Measurements from ENCODE around the gene CAP2.

Gene CAP2

GRCh38 chr6:17470202-17470937 is 77.0 kb downstream of the CAP2 start:
- ATAC-seq: no peak
- TF ChIP-seq ZFP3 (CRISPR knock-in tag; IDR thresholded peaks at IDR 0.05) (no peak), OSR1 (CRISPR knock-in tag; IDR thresholded peaks at IDR 0.05) (no peak), SNAI2 (CRISPR knock-in tag; IDR thresholded peaks at IDR 0.05) (no peak), PPARA (CRISPR knock-in tag; IDR thresholded peaks at IDR 0.05; ENCODE audit: borderline replicate concordance) (no peak), ISL1 (CRISPR knock-in tag; IDR thresholded peaks at IDR 0.05) (no peak), TSHZ2 (CRISPR knock-in tag; IDR thresholded peaks at IDR 0.05) (no peak), POU6F1 (CRISPR knock-in tag; IDR thresholded peaks at IDR 0.05; ENCODE audit: borderline replicate concordance, low read depth) (no peak), ZFP30 (CRISPR knock-in tag; IDR thresholded peaks at IDR 0.05) (no peak), CSDC2 (CRISPR knock-in tag; IDR thresholded peaks at IDR 0.05) (no peak), RARB (CRISPR knock-in tag; IDR thresholded peaks at IDR 0.05) (no peak), PATZ1 (CRISPR knock-in tag; IDR thresholded peaks at IDR 0.05; ENCODE audit: borderline replicate concordance) (no peak), ARNTL (CRISPR knock-in tag; IDR thresholded peaks at IDR 0.05; ENCODE audit: borderline replicate concordance, low read depth) (no peak), ZNF8 (CRISPR knock-in tag; IDR thresholded peaks at IDR 0.05) (no peak), ZNF565 (CRISPR knock-in tag; conservative IDR thresholded peaks at IDR 0.05; ENCODE audit: low read depth) (no peak)

- TF ChIP-seq ISL1 (CRISPR knock-in tag; IDR thresholded peaks at IDR 0.05) (peak; percentile 97), ZFP30 (CRISPR knock-in tag; IDR thresholded peaks at IDR 0.05) (no peak), TSHZ2 (CRISPR knock-in tag; IDR thresholded peaks at IDR 0.05) (peak; percentile 82; the same call in 1 of the 2 replicates), GLIS3 (CRISPR knock-in tag; IDR thresholded peaks at IDR 0.05) (0 out of 2 replicates have a peak, but pooled peaks have one; percentile 27), ZNF70 (CRISPR knock-in tag; IDR thresholded peaks at IDR 0.05) (no peak), PPARA (CRISPR knock-in tag; IDR thresholded peaks at IDR 0.05; ENCODE audit: borderline replicate concordance) (no peak), ZNF8 (CRISPR knock-in tag; IDR thresholded peaks at IDR 0.05) (peak; percentile 69; the same call in 1 of the 2 replicates)
- peak; percentile 26; the same call in 2 of the 3 replicates for ATAC-seq
Observed at GRCh38 chr6:17470938-17471327, 77.5 kb downstream of the CAP2 start.

GRCh38 chr6:17472653-17473183 is 79.3 kb downstream of the CAP2 start:
- peak; percentile 32 for ATAC-seq
- no peak for TF ChIP-seq GLIS3 (CRISPR knock-in tag; IDR thresholded peaks at IDR 0.05)
- no peak for TF ChIP-seq ESRRG (CRISPR knock-in tag; IDR thresholded peaks at IDR 0.05)
- no peak for TF ChIP-seq BACH2 (CRISPR knock-in tag; IDR thresholded peaks at IDR 0.05; ENCODE audit: borderline replicate concordance)
- TF ChIP-seq ISL1 (CRISPR knock-in tag; IDR thresholded peaks at IDR 0.05): peak; percentile 71
- TF ChIP-seq ZFP30 (CRISPR knock-in tag; IDR thresholded peaks at IDR 0.05): no peak
- TF ChIP-seq CREB5 (CRISPR knock-in tag; IDR thresholded peaks at IDR 0.05; ENCODE audit: low read depth): no peak
